Osteoblast (primary cell): Measurements from ENCODE around the gene LOX. TPM values are rescaled to one million over a fixed set of nuclear protein-coding genes. Genes with fewer than 3 reads are reported as not detected.

Source experiments
- DNase-seq: peaks from one replicate; pipeline ENCODE4 v3.0.0; 2011; ENCODE audit warnings: low spot score, mixed read lengths; ENCODE audit not compliant: insufficient read length; ENCODE audit errors: missing footprints
- H2AFZ ChIP-seq: 2 replicates; pipeline ENCODE4 v1.6.0; 2011; ENCODE audit warnings: mild to moderate bottlenecking, low read length
- H3K27ac ChIP-seq: 2 replicates; pipeline ENCODE4 v1.5.1; 2011; ENCODE audit warnings: mild to moderate bottlenecking, low read depth, low read length, moderate library complexity
- H3K27me3 ChIP-seq: 2 replicates; pipeline ENCODE4 v1.6.0; 2012; ENCODE audit warnings: mild to moderate bottlenecking, control low read depth, inconsistent platforms, low read length, moderate library complexity; ENCODE audit not compliant: insufficient read depth
- H3K36me3 ChIP-seq: 2 replicates; pipeline ENCODE4 v1.5.1; 2011; ENCODE audit warnings: mild to moderate bottlenecking, low read length, control low read depth, moderate library complexity; ENCODE audit not compliant: insufficient read depth
- H3K4me1 ChIP-seq: 2 replicates; pipeline ENCODE4 v1.5.1; 2011; ENCODE audit warnings: mild to moderate bottlenecking, low read length, control low read depth, moderate library complexity; ENCODE audit not compliant: insufficient read depth
- H3K4me2 ChIP-seq: 2 replicates; pipeline ENCODE4 v1.6.0; 2011; ENCODE audit warnings: mild to moderate bottlenecking, low read length; ENCODE audit not compliant: insufficient read depth
- H3K4me3 ChIP-seq: fragments of 200-600 bp; sonication (generic); 3 replicates; pipeline ENCODE4 v1.5.1; 2012; ENCODE audit warnings: mild to moderate bottlenecking, low read length, inconsistent platforms; ENCODE audit not compliant: insufficient read depth
- H3K79me2 ChIP-seq: 2 replicates; pipeline ENCODE4 v1.6.0; 2012; ENCODE audit warnings: mild to moderate bottlenecking, low read length, control low read depth, inconsistent platforms; ENCODE audit not compliant: insufficient read depth
- H3K9me3 ChIP-seq: 2 replicates; pipeline ENCODE4 v1.5.1; 2011; ENCODE audit warnings: low read depth, low read length, control low read depth
- H4K20me1 ChIP-seq: 2 replicates; pipeline ENCODE4 v1.6.0; 2012; ENCODE audit warnings: mild to moderate bottlenecking, low read length, control low read depth; ENCODE audit not compliant: insufficient read depth
- total RNA-seq: library from RNA; depleted of rRNA; stranded (reverse); fragments of >200 nt; gene quantifications from 2 replicates; pipeline ENCODE4 v1.2.3, GENCODE V29; 2012
- TF ChIP-seq, protein P1 (sequence below): IDR thresholded peaks from 2 replicates; pipeline ENCODE4 v1.5.1; 2011; ENCODE audit warnings: mild to moderate bottlenecking, low read depth, low read length, moderate library complexity; ENCODE audit errors: extremely low read depth

Gene LOX
- total RNA-seq, 1 donor: 317 TPM

DNA sequence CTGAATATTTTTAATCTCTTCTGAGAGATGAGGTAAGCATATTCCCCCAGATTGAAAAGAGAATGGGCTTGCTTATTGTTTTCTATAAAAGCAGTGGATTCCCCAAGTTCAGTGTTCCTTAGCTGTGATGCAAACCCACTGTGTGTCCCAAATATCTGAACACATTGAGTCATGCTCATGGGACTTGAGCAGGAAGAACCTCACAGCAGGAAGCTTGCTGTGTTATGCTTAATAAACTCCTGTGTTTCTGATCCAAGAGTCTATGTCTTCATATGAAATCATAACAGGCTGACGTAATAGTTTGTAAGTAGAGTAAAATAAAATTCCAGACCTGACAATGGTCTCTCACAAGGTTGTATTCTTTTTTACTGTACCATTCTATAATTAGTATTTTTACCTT, 24.8 kb upstream of the LOX start:
- Histone ChIP-seq H3K79me2 (no peaks in the 10 kb centered on the region), H3K4me2 (no peak overlapping the region), H3K4me1 (peaks cover 21% of the 10 kb centered on the region), H2AFZ (peak overlapping the region; percentile 28), H3K4me3 (no peak overlapping the region), H3K36me3 (no peaks in the 10 kb centered on the region), H3K27me3 (no peaks in the 10 kb centered on the region), H4K20me1 (no peaks in the 10 kb centered on the region), H3K9me3 (no peaks in the 10 kb centered on the region), H3K27ac (peak overlapping the region; percentile 43)
- TF ChIP-seq, protein P1, sequence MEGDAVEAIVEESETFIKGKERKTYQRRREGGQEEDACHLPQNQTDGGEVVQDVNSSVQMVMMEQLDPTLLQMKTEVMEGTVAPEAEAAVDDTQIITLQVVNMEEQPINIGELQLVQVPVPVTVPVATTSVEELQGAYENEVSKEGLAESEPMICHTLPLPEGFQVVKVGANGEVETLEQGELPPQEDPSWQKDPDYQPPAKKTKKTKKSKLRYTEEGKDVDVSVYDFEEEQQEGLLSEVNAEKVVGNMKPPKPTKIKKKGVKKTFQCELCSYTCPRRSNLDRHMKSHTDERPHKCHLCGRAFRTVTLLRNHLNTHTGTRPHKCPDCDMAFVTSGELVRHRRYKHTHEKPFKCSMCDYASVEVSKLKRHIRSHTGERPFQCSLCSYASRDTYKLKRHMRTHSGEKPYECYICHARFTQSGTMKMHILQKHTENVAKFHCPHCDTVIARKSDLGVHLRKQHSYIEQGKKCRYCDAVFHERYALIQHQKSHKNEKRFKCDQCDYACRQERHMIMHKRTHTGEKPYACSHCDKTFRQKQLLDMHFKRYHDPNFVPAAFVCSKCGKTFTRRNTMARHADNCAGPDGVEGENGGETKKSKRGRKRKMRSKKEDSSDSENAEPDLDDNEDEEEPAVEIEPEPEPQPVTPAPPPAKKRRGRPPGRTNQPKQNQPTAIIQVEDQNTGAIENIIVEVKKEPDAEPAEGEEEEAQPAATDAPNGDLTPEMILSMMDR: no peak
- DNase-seq: no peak

- TF ChIP-seq, protein P1: peak; percentile 64
- no peaks in the 10 kb centered on the region for H3K27me3 ChIP-seq
- H3K4me2 ChIP-seq: no peak overlapping the region
- no peak overlapping the region for H2AFZ ChIP-seq
- peaks cover 21% of the 10 kb centered on the region for H3K4me1 ChIP-seq
- no peaks in the 10 kb centered on the region for H4K20me1 ChIP-seq
- H3K9me3 ChIP-seq: no peaks in the 10 kb centered on the region
- DNase-seq: no peak
- peak overlapping the region; percentile 43 for H3K27ac ChIP-seq
- no peaks in the 10 kb centered on the region for H3K36me3 ChIP-seq
- H3K79me2 ChIP-seq: no peaks in the 10 kb centered on the region
- H3K4me3 ChIP-seq: no peak overlapping the region
Observed at GRCh38 chr5:122101636-122102285, 23.7 kb upstream of the LOX start.

DNA sequence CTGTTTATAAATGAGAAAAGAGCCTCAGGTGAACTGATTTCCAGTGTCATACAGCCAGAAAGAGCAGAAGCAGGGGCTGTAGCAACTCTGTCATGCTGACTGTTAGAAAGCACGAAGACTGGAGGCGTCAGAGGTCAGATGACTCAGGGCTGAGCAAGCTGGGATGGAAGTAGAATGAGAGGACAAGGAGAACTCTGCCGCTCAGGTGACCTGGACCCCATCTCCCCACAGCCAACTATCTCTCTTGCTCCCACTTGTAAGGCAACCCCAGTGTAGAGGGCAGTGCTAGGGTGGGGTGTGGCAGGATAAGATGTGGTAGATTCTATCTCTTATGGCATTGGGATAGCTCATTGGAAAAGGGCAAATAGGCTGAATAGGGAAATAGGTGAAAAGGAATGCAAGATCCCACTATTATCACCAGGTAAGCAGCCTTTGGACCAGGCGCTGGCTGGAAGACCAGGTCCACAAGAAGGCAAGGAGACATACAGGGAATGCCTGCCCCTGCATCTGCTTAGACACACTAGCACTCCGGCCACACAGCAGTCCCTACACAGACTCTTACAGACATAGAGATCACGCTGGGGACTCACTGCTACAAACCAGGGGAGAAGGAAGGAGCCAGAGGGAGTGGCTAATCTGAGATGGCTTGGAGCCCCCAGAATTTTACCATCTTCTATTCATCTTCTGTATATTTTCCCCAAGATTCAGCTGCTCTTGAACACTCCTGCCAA, 21.2 kb upstream of the LOX start:
- Histone ChIP-seq H3K4me3 (no peak overlapping the region), H2AFZ (peak overlapping the region; percentile 67), H3K4me2 (peak overlapping the region; percentile 58), H4K20me1 (no peaks in the 10 kb centered on the region), H3K79me2 (peaks cover 2% of the 10 kb centered on the region), H3K27ac (peak overlapping the region; percentile 73), H3K9me3 (no peaks in the 10 kb centered on the region), H3K4me1 (peaks cover 34% of the 10 kb centered on the region), H3K27me3 (no peaks in the 10 kb centered on the region), H3K36me3 (no peaks in the 10 kb centered on the region)
- TF ChIP-seq, protein P1: no peak
- DNase-seq: peak; percentile 73

DNA sequence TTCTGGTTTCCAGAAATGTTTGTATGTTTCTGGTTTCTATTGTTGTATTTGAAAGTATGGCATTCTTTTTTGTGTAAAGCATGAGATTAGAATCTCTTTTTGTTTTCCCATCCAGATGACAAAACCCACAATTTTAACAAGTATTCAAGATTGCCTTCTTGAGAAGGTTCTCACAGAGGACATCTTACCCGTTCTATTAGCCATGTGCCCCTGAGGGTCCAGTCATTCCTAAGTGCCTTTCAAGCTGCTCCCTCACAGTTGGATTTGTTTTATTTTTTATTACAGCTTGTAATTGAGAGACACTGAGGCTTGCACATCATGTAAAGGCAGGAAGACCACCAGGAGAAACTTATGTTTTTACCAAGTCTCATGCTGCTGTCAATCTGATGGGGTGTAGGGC, 19.3 kb upstream of the LOX start:
- Histone ChIP-seq H3K4me1 (peaks cover 47% of the 10 kb centered on the region), H3K4me2 (no peak overlapping the region), H3K27ac (peak overlapping the region; percentile 0), H2AFZ (no peak overlapping the region), H4K20me1 (no peaks in the 10 kb centered on the region), H3K27me3 (no peaks in the 10 kb centered on the region), H3K36me3 (no peaks in the 10 kb centered on the region), H3K79me2 (peaks cover 2% of the 10 kb centered on the region), H3K9me3 (no peaks in the 10 kb centered on the region), H3K4me3 (no peak overlapping the region)
- DNase-seq: no peak
- TF ChIP-seq, protein P1: no peak
